HG03432 (cell line): ENCODE results near the gene SRGAP3.
"Not testable (repeated sequence)": the region's sequence is repeated elsewhere in the genome, so short reads cannot be mapped to it uniquely, and the experiment has no call there.

ENCODE experiments used
- ATAC-seq: cut with Tn5 transposase; IDR thresholded peaks from one replicate; pipeline ENCODE4 v1.9.1; 2021; ENCODE audit warnings: mild to moderate bottlenecking, moderate library complexity; ENCODE audit not compliant: unreplicated experiment

The SRGAP3 gene

GRCh38 chr3:9249273-9250192, at the start of gene SRGAP3:
SRGAP3 (minus strand) TSS chr3:9249646; CDS start chr3:9248951, 695 bp downstream.
- peak; percentile 100 for ATAC-seq

GRCh38 chr3:9298236-9298635, 48.8 kb upstream of the SRGAP3 start:
- no peak for ATAC-seq

GRCh38 chr3:9296241-9296640, 46.8 kb upstream of the SRGAP3 start:
- no peak for ATAC-seq

- no peak for ATAC-seq
Observed at GRCh38 chr3:9295007-9295406, 45.6 kb upstream of the SRGAP3 start.

- ATAC-seq, result not testable (repeated sequence)
Observed at GRCh38 chr3:9293953-9294352, 44.5 kb upstream of the SRGAP3 start.

GRCh38 chr3:9293076-9293475, 43.6 kb upstream of the SRGAP3 start:
- no peak for ATAC-seq

GRCh38 chr3:9292516-9292915, 43.1 kb upstream of the SRGAP3 start:
- ATAC-seq, result no peak

- no peak for ATAC-seq
Observed at GRCh38 chr3:9291821-9292410, 42.5 kb upstream of the SRGAP3 start.

GRCh38 chr3:9290566-9290965, 41.1 kb upstream of the SRGAP3 start:
- no peak for ATAC-seq

GRCh38 chr3:9281533-9281932, 32.1 kb upstream of the SRGAP3 start:
- not testable (repeated sequence) for ATAC-seq

GRCh38 chr3:9280451-9281219, 31.2 kb upstream of the SRGAP3 start:
- no peak for ATAC-seq

- no peak for ATAC-seq
Observed at GRCh38 chr3:9279966-9280365, 30.5 kb upstream of the SRGAP3 start.

- peak; percentile 48 for ATAC-seq
Observed at GRCh38 chr3:9278498-9278897, 29.1 kb upstream of the SRGAP3 start.

GRCh38 chr3:9278085-9278484, 28.6 kb upstream of the SRGAP3 start:
- no peak for ATAC-seq

GRCh38 chr3:9276761-9277370, 27.4 kb upstream of the SRGAP3 start:
- no peak for ATAC-seq

- ATAC-seq, result no peak
Observed at GRCh38 chr3:9271903-9272302, 22.5 kb upstream of the SRGAP3 start.

GRCh38 chr3:9270704-9271103, 21.3 kb upstream of the SRGAP3 start:
- ATAC-seq, result no peak

GRCh38 chr3:9266716-9267115, 17.3 kb upstream of the SRGAP3 start:
- no peak for ATAC-seq

GRCh38 chr3:9260305-9260704, 10.9 kb upstream of the SRGAP3 start:
- ATAC-seq, result no peak

- ATAC-seq, result no peak
Observed at GRCh38 chr3:9257092-9257491, 7.6 kb upstream of the SRGAP3 start.

- ATAC-seq, result no peak
Observed at GRCh38 chr3:9255976-9256375, 6.5 kb upstream of the SRGAP3 start.
